WERI-Rb-1 (cell line): ENCODE measurements around the gene ZBTB7C.
A peak's percentile ranks its signal among the peaks of the same experiment; 100 is the strongest.

ENCODE experiments used
- DNase-seq: peaks from one replicate; pipeline ENCODE4 v3.0.0-alpha.2; 2020
- H3K27ac ChIP-seq: fragments of 250-450 bp; sonication (Bioruptor Pico); 2 replicates; pipeline ENCODE4 v1.5.1; 2020; ENCODE audit warnings: mild to moderate bottlenecking, moderate library complexity
- H3K27me3 ChIP-seq: fragments of 250-450 bp; sonication (Bioruptor Pico); 2 replicates; pipeline ENCODE4 v1.5.1; 2021; ENCODE audit warnings: mild to moderate bottlenecking, low read depth, moderate library complexity; ENCODE audit not compliant: insufficient read depth, severe bottlenecking
- H3K36me3 ChIP-seq: fragments of 250-450 bp; sonication (Bioruptor Pico); 2 replicates; pipeline ENCODE4 v1.5.1; 2020; ENCODE audit warnings: mild to moderate bottlenecking, moderate library complexity
- H3K4me3 ChIP-seq: 2 replicates; pipeline ENCODE4 v1.5.1; 2011; ENCODE audit warnings: low read depth, mild to moderate bottlenecking, control low read depth, low read length
- H3K9me3 ChIP-seq: fragments of 250-450 bp; sonication (Bioruptor Pico); 2 replicates; pipeline ENCODE4 v1.5.1; 2021; ENCODE audit warnings: mild to moderate bottlenecking, moderate library complexity; ENCODE audit not compliant: severe bottlenecking
- TF ChIP-seq, protein P1 (sequence below): IDR thresholded peaks from 2 replicates; pipeline ENCODE4 v1.5.1; 2011; ENCODE audit warnings: low read depth, mild to moderate bottlenecking, control low read depth, inconsistent platforms, low read length

The ZBTB7C gene

DNA sequence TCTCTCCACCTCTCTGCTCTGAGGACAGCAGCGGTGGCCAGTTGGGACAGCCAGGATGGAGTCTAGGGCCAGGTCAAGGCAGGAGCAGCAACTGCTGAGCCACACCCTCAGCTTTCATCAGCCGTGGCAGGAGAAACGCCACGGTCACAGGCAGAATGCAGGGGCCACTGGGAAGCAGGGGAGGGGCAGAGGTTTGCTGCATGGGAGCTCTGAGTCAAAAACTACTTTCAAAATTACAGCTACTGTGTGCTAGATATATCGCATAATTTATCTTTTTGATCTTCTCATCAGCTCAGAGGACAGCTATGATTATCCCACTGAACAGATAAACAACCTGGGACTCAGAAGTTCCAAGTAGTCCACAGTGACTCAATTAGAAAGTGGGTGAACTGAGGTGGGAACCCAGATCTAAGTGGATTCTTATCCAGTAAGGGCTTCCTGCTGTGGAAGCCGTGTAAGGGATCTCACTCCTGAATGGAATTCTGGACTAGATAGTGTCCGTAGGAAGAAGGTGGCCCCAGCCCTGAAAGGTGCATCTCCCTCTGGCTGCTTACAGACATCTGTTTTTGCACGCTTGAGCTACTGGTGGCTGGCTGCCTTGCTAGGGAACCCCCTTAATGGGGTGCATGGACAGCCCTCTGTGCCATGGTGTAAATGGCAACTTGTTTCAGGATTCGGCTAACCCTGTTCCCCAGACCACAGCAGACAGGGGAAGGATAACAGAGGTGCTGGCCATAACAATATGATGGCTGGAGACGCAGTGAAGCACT is 284.1 kb downstream of the ZBTB7C start:
- TF ChIP-seq, protein P1, sequence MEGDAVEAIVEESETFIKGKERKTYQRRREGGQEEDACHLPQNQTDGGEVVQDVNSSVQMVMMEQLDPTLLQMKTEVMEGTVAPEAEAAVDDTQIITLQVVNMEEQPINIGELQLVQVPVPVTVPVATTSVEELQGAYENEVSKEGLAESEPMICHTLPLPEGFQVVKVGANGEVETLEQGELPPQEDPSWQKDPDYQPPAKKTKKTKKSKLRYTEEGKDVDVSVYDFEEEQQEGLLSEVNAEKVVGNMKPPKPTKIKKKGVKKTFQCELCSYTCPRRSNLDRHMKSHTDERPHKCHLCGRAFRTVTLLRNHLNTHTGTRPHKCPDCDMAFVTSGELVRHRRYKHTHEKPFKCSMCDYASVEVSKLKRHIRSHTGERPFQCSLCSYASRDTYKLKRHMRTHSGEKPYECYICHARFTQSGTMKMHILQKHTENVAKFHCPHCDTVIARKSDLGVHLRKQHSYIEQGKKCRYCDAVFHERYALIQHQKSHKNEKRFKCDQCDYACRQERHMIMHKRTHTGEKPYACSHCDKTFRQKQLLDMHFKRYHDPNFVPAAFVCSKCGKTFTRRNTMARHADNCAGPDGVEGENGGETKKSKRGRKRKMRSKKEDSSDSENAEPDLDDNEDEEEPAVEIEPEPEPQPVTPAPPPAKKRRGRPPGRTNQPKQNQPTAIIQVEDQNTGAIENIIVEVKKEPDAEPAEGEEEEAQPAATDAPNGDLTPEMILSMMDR = no peak
- Histone ChIP-seq H3K9me3 (no peaks in the 10 kb centered on the region), H3K27me3 (no peaks in the 10 kb centered on the region), H3K36me3 (no peaks in the 10 kb centered on the region), H3K27ac (peak overlapping the region; percentile 86), H3K4me3 (no peak overlapping the region)
- DNase-seq = no peak

DNA sequence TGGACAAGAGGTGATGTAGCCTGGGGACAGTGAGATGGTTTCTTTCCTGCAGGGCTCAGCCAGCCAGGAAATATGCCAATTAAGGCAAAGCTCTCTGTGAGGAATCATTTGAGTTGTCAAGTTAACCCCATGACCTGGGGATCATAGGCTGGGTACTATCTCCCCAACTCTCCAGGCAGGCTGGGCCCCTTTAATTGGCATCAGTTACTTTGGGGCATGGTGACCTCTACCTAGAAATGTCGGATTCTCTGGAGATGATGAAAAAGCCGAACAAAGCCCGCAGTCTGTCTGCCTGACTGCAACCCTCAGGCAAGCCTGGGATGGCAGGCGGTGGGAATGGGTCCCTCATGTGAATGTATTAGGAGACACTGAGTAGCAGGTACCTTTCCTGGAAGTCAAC is 285.2 kb downstream of the ZBTB7C start:
- H3K4me3 ChIP-seq = no peak overlapping the region
- DNase-seq = no peak
- TF ChIP-seq, protein P1 = no peak
- H3K27me3 ChIP-seq = no peaks in the 10 kb centered on the region
- H3K9me3 ChIP-seq = no peaks in the 10 kb centered on the region
- peak overlapping the region; percentile 86 for H3K27ac ChIP-seq
- H3K36me3 ChIP-seq = no peaks in the 10 kb centered on the region

DNA sequence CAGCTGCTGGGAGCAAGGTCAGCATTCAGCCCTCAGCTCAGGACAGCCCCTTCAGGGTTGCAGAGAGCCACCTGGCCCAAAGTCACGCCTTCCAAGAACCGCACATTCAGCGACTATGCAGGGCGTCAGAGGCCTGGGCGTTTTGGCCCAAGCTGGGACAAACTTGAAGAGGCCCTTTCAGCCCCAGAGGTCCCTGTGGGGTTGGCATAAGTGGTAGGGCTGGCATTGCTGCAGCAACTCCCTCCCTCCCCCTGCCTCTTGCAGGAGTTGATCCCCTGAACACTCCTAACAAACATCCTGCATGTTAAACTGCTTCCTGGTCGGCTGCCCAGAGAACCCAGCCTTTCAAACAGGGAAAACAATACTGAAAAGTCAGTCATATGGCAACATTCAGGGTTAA is 285.9 kb downstream of the ZBTB7C start:
- Histone ChIP-seq H3K27ac (peak overlapping the region; percentile 86), H3K4me3 (no peak overlapping the region), H3K9me3 (no peaks in the 10 kb centered on the region), H3K27me3 (no peaks in the 10 kb centered on the region), H3K36me3 (no peaks in the 10 kb centered on the region)
- TF ChIP-seq, protein P1 = no peak
- no peak for DNase-seq

DNA sequence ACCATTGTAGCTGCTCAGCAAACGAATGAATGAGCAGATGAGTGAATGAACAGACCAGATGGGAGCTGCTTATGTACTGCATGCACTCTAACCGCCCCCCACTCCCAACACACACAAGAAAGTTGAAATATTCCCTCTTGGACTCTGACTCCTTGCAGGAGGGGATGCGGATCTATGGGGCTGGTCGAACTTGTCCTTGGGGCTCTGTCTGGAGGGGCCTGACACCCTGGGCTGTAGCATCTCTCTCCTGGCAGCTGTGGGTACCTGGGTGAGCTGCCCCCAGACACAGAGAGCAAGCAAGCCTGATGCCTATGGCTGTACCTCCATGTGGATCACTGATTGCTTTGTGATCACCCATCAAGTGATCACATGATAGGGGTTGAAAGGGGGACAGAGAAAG is 286.4 kb downstream of the ZBTB7C start:
- Histone ChIP-seq H3K27me3 (no peaks in the 10 kb centered on the region), H3K36me3 (no peaks in the 10 kb centered on the region), H3K4me3 (no peak overlapping the region), H3K9me3 (no peaks in the 10 kb centered on the region), H3K27ac (peak overlapping the region; percentile 86)
- TF ChIP-seq, protein P1 = no peak
- no peak for DNase-seq

DNA sequence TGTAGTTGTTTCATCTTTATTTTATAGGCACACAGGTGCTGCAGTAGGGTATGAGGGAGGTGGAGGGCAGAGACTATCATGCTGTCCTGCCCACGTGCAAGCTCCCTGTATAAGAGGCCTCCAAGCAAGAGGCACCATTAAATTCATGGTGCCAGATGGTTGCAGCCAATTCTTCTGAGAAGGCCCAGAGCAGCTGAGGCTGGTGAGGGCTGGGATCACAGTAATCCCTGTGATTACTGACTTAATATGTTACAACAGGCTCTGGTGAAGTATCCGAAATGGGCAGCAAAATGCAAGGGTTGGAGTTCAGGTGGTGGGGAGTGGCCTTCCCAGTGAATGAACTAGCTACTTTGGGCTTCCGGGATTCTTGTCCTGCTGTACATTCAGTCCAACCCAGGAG is 286.8 kb downstream of the ZBTB7C start:
- no peaks in the 10 kb centered on the region for H3K9me3 ChIP-seq
- H3K36me3 ChIP-seq = no peaks in the 10 kb centered on the region
- TF ChIP-seq, protein P1 = no peak
- peak overlapping the region; percentile 86 for H3K27ac ChIP-seq
- no peak overlapping the region for H3K4me3 ChIP-seq
- DNase-seq = peak; percentile 95
- no peaks in the 10 kb centered on the region for H3K27me3 ChIP-seq

DNA sequence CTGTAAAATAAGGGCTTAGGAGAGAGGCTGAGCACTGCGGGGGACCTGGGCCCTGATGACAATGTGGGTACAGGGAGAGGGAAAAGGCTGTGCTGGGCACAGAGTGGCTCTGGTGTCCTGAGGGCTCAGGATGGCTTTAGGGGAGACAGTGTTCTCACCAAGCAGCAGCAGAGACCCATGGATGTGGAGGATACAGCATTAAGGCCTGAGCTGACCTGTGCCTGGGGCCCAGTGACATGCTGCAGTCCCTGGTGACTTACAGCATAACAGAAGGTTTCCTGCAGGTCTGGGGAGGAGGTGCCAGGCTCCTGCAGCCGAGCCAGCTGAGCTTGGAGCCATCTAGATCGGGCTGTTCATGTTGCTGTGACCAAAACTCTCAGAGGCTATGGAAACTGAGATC is 287.4 kb downstream of the ZBTB7C start:
- TF ChIP-seq, protein P1 = no peak
- Histone ChIP-seq H3K27me3 (no peaks in the 10 kb centered on the region), H3K27ac (peak overlapping the region; percentile 86), H3K9me3 (no peaks in the 10 kb centered on the region), H3K36me3 (no peaks in the 10 kb centered on the region), H3K4me3 (no peak overlapping the region)
- peak; percentile 57 for DNase-seq
